Hepatocyte (in vitro differentiated cells): ENCODE measurements around the gene PPWD1. TPM values are rescaled to one million over a fixed set of nuclear protein-coding genes. Genes with fewer than 3 reads are reported as not detected.
A peak's percentile ranks its signal among the peaks of the same experiment; 100 is the strongest.
"Not testable (repeated sequence)": the region's sequence is repeated elsewhere in the genome, so short reads cannot be mapped to it uniquely, and the experiment has no call there.

Experiments used
- DNase-seq: peaks from one replicate; pipeline ENCODE4 v3.0.0-alpha.2; 2016; ENCODE audit warnings: low spot score
- H2AFZ ChIP-seq: fragments of 200-600 bp; sonication (generic); 2 replicates; pipeline ENCODE4 v1.6.0; 2016; ENCODE audit warnings: antibody characterized with exemption, mild to moderate bottlenecking
- H3K27ac ChIP-seq: fragments of 200-600 bp; sonication (generic); 2 replicates; pipeline ENCODE4 v1.5.1; 2016; ENCODE audit warnings: mild to moderate bottlenecking
- H3K27me3 ChIP-seq: fragments of 200-600 bp; sonication (generic); 2 replicates; pipeline ENCODE4 v1.6.1; 2016
- H3K36me3 ChIP-seq: fragments of 200-600 bp; sonication (generic); replicated peaks from 2 replicates; pipeline ENCODE4 v1.5.1; 2016; ENCODE audit warnings: low read depth; ENCODE audit not compliant: insufficient read depth
- H3K4me1 ChIP-seq: fragments of 200-600 bp; sonication (generic); 2 replicates; pipeline ENCODE4 v1.5.1; 2016; ENCODE audit warnings: mild to moderate bottlenecking, moderate library complexity; ENCODE audit not compliant: insufficient read depth
- H3K4me2 ChIP-seq: fragments of 200-600 bp; sonication (generic); 2 replicates; pipeline ENCODE4 v1.6.0; 2016
- H3K4me3 ChIP-seq: fragments of 200-600 bp; sonication (generic); 2 replicates; pipeline ENCODE4 v1.5.1; 2016; ENCODE audit warnings: mild to moderate bottlenecking
- H3K79me2 ChIP-seq: fragments of 200-600 bp; sonication (generic); 2 replicates; pipeline ENCODE4 v1.6.0; 2017; ENCODE audit warnings: mild to moderate bottlenecking
- H3K9me2 ChIP-seq: fragments of 200-600 bp; sonication (generic); replicated peaks from 2 replicates; pipeline ENCODE4 v1.6.0; 2017; ENCODE audit warnings: mild to moderate bottlenecking; ENCODE audit not compliant: insufficient read depth
- H3K9me3 ChIP-seq: fragments of 200-600 bp; sonication (generic); 2 replicates; pipeline ENCODE4 v1.5.1; 2016; ENCODE audit warnings: low read depth, mild to moderate bottlenecking
- H4K20me1 ChIP-seq: fragments of 200-600 bp; sonication (generic); 2 replicates; pipeline ENCODE4 v1.6.0; 2016; ENCODE audit warnings: mild to moderate bottlenecking; ENCODE audit not compliant: insufficient read depth, poor library complexity, severe bottlenecking
- CTCF ChIP-seq: fragments of 200-600 bp; sonication (generic); IDR thresholded peaks from 2 replicates; pipeline ENCODE4 v1.5.1; 2016; ENCODE audit warnings: antibody characterized with exemption, mild to moderate bottlenecking; ENCODE audit not compliant: poor library complexity
- EZH2 ChIP-seq: fragments of 200-600 bp; sonication (generic); IDR thresholded peaks from 2 replicates; pipeline ENCODE4 v1.6.1; 2016; ENCODE audit warnings: antibody characterized with exemption, mild to moderate bottlenecking, borderline replicate concordance
- EZH2phosphoT487 ChIP-seq: fragments of 200-600 bp; sonication (generic); IDR thresholded peaks from one replicate; pipeline ENCODE4 v1.6.1; 2018; ENCODE audit warnings: antibody characterized with exemption, mild to moderate bottlenecking, low read depth, moderate library complexity; ENCODE audit not compliant: unreplicated experiment, severe bottlenecking
- WGBS: methylation state at CpG from one replicate; pipeline ENCODE4 v1.1.6; 2016; ENCODE audit warnings: low lambda C conversion rate; ENCODE audit errors: missing lambda C conversion rate; 5-methylcytosine and 5-hydroxymethylcytosine counted together
- polyA plus RNA-seq: library from polyadenylated mRNA; unstranded; fragments of >200 nt; fragmentation: Nextera tagmentation; extraction: Ambion mirVana; gene quantifications from 2 replicates; pipeline ENCODE4 v1.2.1, GENCODE V29; 2016
- total RNA-seq: library from RNA; depleted of rRNA; stranded (reverse); fragments of >200 nt; gene quantifications from 2 replicates; pipeline ENCODE4 v1.2.3, GENCODE V29; 2014

The PPWD1 gene
- total and polyA plus RNA-seq, 2 experiments from 2014 or later = 23.4 to 39.2 TPM

GRCh38 chr5:65588694-65589093 is 25.6 kb downstream of the PPWD1 start:
- H3K9me2 ChIP-seq = no peaks in the 10 kb centered on the region
- no peaks in the 10 kb centered on the region for H3K79me2 ChIP-seq
- no peaks in the 10 kb centered on the region for H3K4me1 ChIP-seq
- H3K27me3 ChIP-seq = no peaks in the 10 kb centered on the region
- no peaks in the 10 kb centered on the region for H4K20me1 ChIP-seq
- 94% methylated on average over 2 of the region's 2 CpGs for WGBS
- H3K27ac ChIP-seq = no peak overlapping the region
- no peaks in the 10 kb centered on the region for H3K9me3 ChIP-seq
- H3K36me3 ChIP-seq = no peaks in the 10 kb centered on the region
- TF ChIP-seq EZH2 (no peak), EZH2phosphoT487 (no peak), CTCF (peak; percentile 23)
- no peak overlapping the region for H2AFZ ChIP-seq
- H3K4me3 ChIP-seq = no peak overlapping the region
- DNase-seq = no peak
- H3K4me2 ChIP-seq = no peak overlapping the region

- not testable (repeated sequence) for H3K4me2 ChIP-seq
Measured at GRCh38 chr5:65601761-65602160, 38.7 kb downstream of the PPWD1 start.

GRCh38 chr5:65611524-65611923 is 48.4 kb downstream of the PPWD1 start:
- Histone ChIP-seq H2AFZ (no peak overlapping the region), H3K27ac (peak overlapping the region; percentile 89), H3K27me3 (no peaks in the 10 kb centered on the region), H3K4me2 (peak overlapping the region; percentile 46), H3K4me1 (no peaks in the 10 kb centered on the region), H3K79me2 (peaks cover 33% of the 10 kb centered on the region), H3K9me3 (no peaks in the 10 kb centered on the region), H3K4me3 (no peak overlapping the region), H4K20me1 (no peaks in the 10 kb centered on the region), H3K9me2 (no peaks in the 10 kb centered on the region), H3K36me3 (peaks cover 4% of the 10 kb centered on the region)
- DNase-seq = peak; percentile 81
- WGBS = 53% methylated on average over 3 of the region's 3 CpGs
- TF ChIP-seq EZH2phosphoT487 = no peak

More at GRCh38 chr5:65601761-65602160, 38.7 kb downstream of the PPWD1 start:
- H3K4me1 ChIP-seq, H2AFZ ChIP-seq, DNase-seq, H3K79me2 ChIP-seq, H3K36me3 ChIP-seq, H3K9me3 ChIP-seq, H4K20me1 ChIP-seq, H3K27me3 ChIP-seq, H3K4me3 ChIP-seq, H3K27ac ChIP-seq, H3K9me2 ChIP-seq: not testable (repeated sequence)
- WGBS = 88% methylated on average over 1 of the region's 1 CpG

GRCh38 chr5:65612298-65612907 is 49.3 kb downstream of the PPWD1 start:
- Histone ChIP-seq H3K9me3 (no peaks in the 10 kb centered on the region), H3K4me1 (no peaks in the 10 kb centered on the region), H3K36me3 (peaks cover 4% of the 10 kb centered on the region), H2AFZ (no peak overlapping the region), H3K27ac (peak overlapping the region; percentile 89), H3K4me2 (peak overlapping the region; percentile 46), H3K4me3 (no peak overlapping the region), H4K20me1 (no peaks in the 10 kb centered on the region), H3K79me2 (peaks cover 42% of the 10 kb centered on the region), H3K9me2 (no peaks in the 10 kb centered on the region), H3K27me3 (no peaks in the 10 kb centered on the region)
- no peak for TF ChIP-seq EZH2phosphoT487
- TF ChIP-seq CTCF = no peak
- TF ChIP-seq EZH2 = no peak
- peak; percentile 15 for DNase-seq
- WGBS = 82% methylated on average over 4 of the region's 4 CpGs
